Spleen (tissue), 7 donors: ENCODE measurements around the gene GRAMD1B.

Experiments used
- POLR2A ChIP-seq, 3 donors: fragments of 450-650 bp; IDR thresholded peaks; one replicate each; pipeline ENCODE4 v1.5.1; 2017; ENCODE audit warnings: antibody characterized with exemption in 3 of 3, mild to moderate bottlenecking in 1 of 3
- POLR2AphosphoS5 ChIP-seq, 3 donors: sonication (generic); formaldehyde crosslinking; IDR thresholded peaks; one replicate each; pipeline ENCODE4 v1.5.1; 2017; ENCODE audit warnings: antibody characterized with exemption in 3 of 3
- TF ChIP-seq, protein P1 (sequence below), 11 experiments: fragments of 200-600 bp in 7 of 11; fragments of 450-650 bp in 4 of 11; sonication (generic) in 4 of 11; IDR thresholded peaks in 8 of 11; conservative IDR thresholded peaks in 3 of 11; 1 replicate in 7 of 11; 2 replicates in 4 of 11; pipeline versions ENCODE4 v1.4.0 to v1.8.0; 2016 to 2021; ENCODE audit warnings: antibody characterized with exemption in 11 of 11, inconsistent platforms in 4 of 11, mild to moderate bottlenecking in 1 of 11
- donor health status: DM: no; HTN: no; CAD: no; lungs with moderate emphysema.
- donor health status: DM: no; HTN: no; CAD: no.
- donor health status: DM: no; HTN: no; CAD: no.

DNA sequence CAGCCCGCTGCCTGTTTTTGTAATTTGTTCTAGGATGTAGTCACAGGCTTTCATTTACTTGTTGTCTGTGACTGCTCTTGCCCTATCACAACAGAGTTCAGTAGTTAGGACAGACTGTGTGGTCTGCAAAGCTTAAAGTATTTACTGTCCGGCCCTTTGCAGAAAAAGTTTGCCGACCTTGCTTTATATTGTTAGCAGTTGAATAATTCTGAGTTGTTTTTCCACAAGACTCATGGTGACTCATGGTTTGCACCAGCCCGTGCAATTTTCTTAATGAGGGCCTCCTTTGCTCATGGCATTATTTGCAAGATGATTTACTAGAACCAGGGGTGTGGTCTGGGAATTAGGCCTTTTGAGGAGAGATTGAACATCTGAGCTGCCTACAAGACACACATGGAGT is 113.7 kb downstream of the GRAMD1B start:
- TF ChIP-seq, protein P1, sequence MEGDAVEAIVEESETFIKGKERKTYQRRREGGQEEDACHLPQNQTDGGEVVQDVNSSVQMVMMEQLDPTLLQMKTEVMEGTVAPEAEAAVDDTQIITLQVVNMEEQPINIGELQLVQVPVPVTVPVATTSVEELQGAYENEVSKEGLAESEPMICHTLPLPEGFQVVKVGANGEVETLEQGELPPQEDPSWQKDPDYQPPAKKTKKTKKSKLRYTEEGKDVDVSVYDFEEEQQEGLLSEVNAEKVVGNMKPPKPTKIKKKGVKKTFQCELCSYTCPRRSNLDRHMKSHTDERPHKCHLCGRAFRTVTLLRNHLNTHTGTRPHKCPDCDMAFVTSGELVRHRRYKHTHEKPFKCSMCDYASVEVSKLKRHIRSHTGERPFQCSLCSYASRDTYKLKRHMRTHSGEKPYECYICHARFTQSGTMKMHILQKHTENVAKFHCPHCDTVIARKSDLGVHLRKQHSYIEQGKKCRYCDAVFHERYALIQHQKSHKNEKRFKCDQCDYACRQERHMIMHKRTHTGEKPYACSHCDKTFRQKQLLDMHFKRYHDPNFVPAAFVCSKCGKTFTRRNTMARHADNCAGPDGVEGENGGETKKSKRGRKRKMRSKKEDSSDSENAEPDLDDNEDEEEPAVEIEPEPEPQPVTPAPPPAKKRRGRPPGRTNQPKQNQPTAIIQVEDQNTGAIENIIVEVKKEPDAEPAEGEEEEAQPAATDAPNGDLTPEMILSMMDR (IDR thresholded peaks at IDR 0.05 in 8 of 11, conservative IDR thresholded peaks at IDR 0.05 in 3 of 11) = no peak
- TF ChIP-seq POLR2A (IDR thresholded peaks at IDR 0.05) (no peak), POLR2AphosphoS5 (IDR thresholded peaks at IDR 0.05) (no peak)
